H9 (cell line): ENCODE data around the gene SLC36A3. TPM values are rescaled to one million over a fixed set of nuclear protein-coding genes. Genes with fewer than 3 reads are reported as not detected.

ENCODE experiments used
- DNase-seq: peaks from one replicate; pipeline ENCODE4 v3.0.0-alpha.2; 2017
- H2AFZ ChIP-seq: one replicate; pipeline ENCODE4 v1.6.1; 2013; ENCODE audit warnings: mild to moderate bottlenecking, low read length, control low read depth, moderate library complexity
- H2AK5ac ChIP-seq: 2 replicates; pipeline ENCODE4 v1.6.1; 2013; ENCODE audit warnings: low read length, control low read depth, mixed read lengths; ENCODE audit not compliant: insufficient read length
- H2BK120ac ChIP-seq: one replicate; pipeline ENCODE4 v1.6.1; 2013; ENCODE audit warnings: low read depth, mild to moderate bottlenecking, low read length, control low read depth, inconsistent platforms; ENCODE audit not compliant: poor library complexity, severe bottlenecking
- H2BK12ac ChIP-seq: 2 replicates; pipeline ENCODE4 v1.6.1; 2013; ENCODE audit warnings: low read length, control low read depth, mixed read lengths, low read depth; ENCODE audit not compliant: insufficient read length
- H2BK15ac ChIP-seq: 2 replicates; pipeline ENCODE4 v1.6.1; 2013; ENCODE audit warnings: low read depth, low read length, control low read depth
- H2BK20ac ChIP-seq: one replicate; pipeline ENCODE4 v1.6.1; 2013; ENCODE audit warnings: low read depth, mild to moderate bottlenecking, low read length, control low read depth, inconsistent platforms; ENCODE audit not compliant: poor library complexity, severe bottlenecking
- H2BK5ac ChIP-seq: 2 replicates; pipeline ENCODE4 v1.6.1; 2013; ENCODE audit warnings: low read length, control low read depth, mixed read lengths; ENCODE audit not compliant: insufficient read length
- H3K14ac ChIP-seq: 2 replicates; pipeline ENCODE4 v1.6.1; 2013; ENCODE audit warnings: low read length, control low read depth; ENCODE audit not compliant: insufficient read depth
- H3K18ac ChIP-seq: 2 replicates; pipeline ENCODE4 v1.6.1; 2013; ENCODE audit warnings: low read depth, mild to moderate bottlenecking, mixed read lengths, low read length, control low read depth; ENCODE audit not compliant: insufficient read length
- H3K23ac ChIP-seq: 2 replicates; pipeline ENCODE4 v1.6.1; 2013; ENCODE audit warnings: low read length, control low read depth, mixed read lengths, low read depth; ENCODE audit not compliant: insufficient read length
- H3K23me2 ChIP-seq: 2 replicates; pipeline ENCODE4 v1.6.1; 2013; ENCODE audit warnings: low read depth, mild to moderate bottlenecking, mixed read lengths, low read length, control low read depth; ENCODE audit not compliant: insufficient read length, poor library complexity, severe bottlenecking
- H3K27ac ChIP-seq: 2 replicates; pipeline ENCODE4 v1.5.1; 2013; ENCODE audit warnings: low read length, control low read depth, mixed read lengths, low read depth; ENCODE audit not compliant: insufficient read length
- H3K27me3 ChIP-seq: 2 replicates; pipeline ENCODE4 v1.6.1; 2013; ENCODE audit warnings: low read length, control low read depth, inconsistent platforms; ENCODE audit not compliant: insufficient read depth
- H3K4ac ChIP-seq: 2 replicates; pipeline ENCODE4 v1.6.1; 2013; ENCODE audit warnings: low read depth, mild to moderate bottlenecking, control low read depth, inconsistent platforms, low read length, moderate library complexity
- H3K4me1 ChIP-seq: 2 replicates; pipeline ENCODE4 v1.6.1; 2013; ENCODE audit warnings: low read length, control low read depth, inconsistent platforms; ENCODE audit not compliant: insufficient read depth
- H3K4me2 ChIP-seq: 2 replicates; pipeline ENCODE4 v1.6.1; 2013; ENCODE audit warnings: low read length, control low read depth, mixed read lengths; ENCODE audit not compliant: insufficient read length, insufficient read depth
- H3K56ac ChIP-seq: 2 replicates; pipeline ENCODE4 v1.6.1; 2013; ENCODE audit warnings: low read depth, mild to moderate bottlenecking, mixed read lengths, low read length, control low read depth; ENCODE audit not compliant: insufficient read length
- H3K79me1 ChIP-seq: 2 replicates; pipeline ENCODE4 v1.6.1; 2013; ENCODE audit warnings: low read depth, mild to moderate bottlenecking, moderate library complexity, low read length, control low read depth, inconsistent platforms; ENCODE audit not compliant: insufficient read depth, poor library complexity, severe bottlenecking
- H3K79me2 ChIP-seq: 2 replicates; pipeline ENCODE4 v1.6.1; 2013; ENCODE audit warnings: low read length, control low read depth, inconsistent platforms; ENCODE audit not compliant: insufficient read depth
- H3K9ac ChIP-seq: 2 replicates; pipeline ENCODE4 v1.6.1; 2013; ENCODE audit warnings: low read length, control low read depth, mixed read lengths; ENCODE audit not compliant: insufficient read length; ENCODE audit errors: extremely low read depth
- H3K9me3 ChIP-seq: one replicate; pipeline ENCODE4 v1.6.1; 2013; ENCODE audit warnings: low read depth, low read length, inconsistent platforms; ENCODE audit not compliant: control insufficient read depth
- H3T11ph ChIP-seq: one replicate; pipeline ENCODE4 v1.6.1; 2013; ENCODE audit warnings: mild to moderate bottlenecking, low read length, control low read depth, inconsistent platforms
- H4K20me1 ChIP-seq: one replicate; pipeline ENCODE4 v1.6.1; 2013; ENCODE audit not compliant: control insufficient read depth, insufficient read length, insufficient read depth
- H4K5ac ChIP-seq: 2 replicates; pipeline ENCODE4 v1.6.1; 2013; ENCODE audit warnings: low read depth, mild to moderate bottlenecking, mixed read lengths, low read length, control low read depth; ENCODE audit not compliant: insufficient read length
- H4K8ac ChIP-seq: replicated peaks from 2 replicates; pipeline ENCODE4 v1.6.1; 2013; ENCODE audit warnings: low read length, control low read depth, mixed read lengths, low read depth; ENCODE audit not compliant: insufficient read length
- H4K91ac ChIP-seq: 2 replicates; pipeline ENCODE4 v1.6.1; 2013; ENCODE audit warnings: low read depth, mild to moderate bottlenecking, moderate library complexity, mixed read lengths, low read length, control low read depth; ENCODE audit not compliant: insufficient read length
- H3K27ac Mint-ChIP-seq, 3 experiments: 2 replicates in 2 of 3; 3 replicates in 1 of 3; pipeline ENCODE4 v1.8.0; 2020 to 2021; ENCODE audit warnings: mixed read lengths in 3 of 3, mild to moderate bottlenecking in 1 of 3, moderate library complexity in 1 of 3
- H3K27me3 Mint-ChIP-seq: 2 replicates; pipeline ENCODE4 v1.8.0; 2021; ENCODE audit warnings: low read depth, mild to moderate bottlenecking, moderate library complexity, mixed read lengths
- H3K36me3 Mint-ChIP-seq, 3 experiments: 2 replicates in 2 of 3; 3 replicates in 1 of 3; pipeline ENCODE4 v1.8.0; 2020 to 2021; ENCODE audit warnings: low read depth in 3 of 3, mixed read lengths in 3 of 3; ENCODE audit not compliant: insufficient read depth in 1 of 3
- H3K4me1 Mint-ChIP-seq, 2 experiments: 2 replicates each; pipeline ENCODE4 v1.8.0; 2020; ENCODE audit warnings: mixed read lengths in 2 of 2
- H3K4me3 Mint-ChIP-seq, 2 experiments: 2 replicates in 1 of 2; 3 replicates in 1 of 2; pipeline ENCODE4 v1.8.0; 2020 to 2021; ENCODE audit warnings: mild to moderate bottlenecking in 2 of 2, mixed read lengths in 2 of 2, moderate library complexity in 1 of 2
- H3K9me3 Mint-ChIP-seq, 2 experiments: 2 replicates in 1 of 2; 3 replicates in 1 of 2; pipeline ENCODE4 v1.8.0; 2020; ENCODE audit warnings: mild to moderate bottlenecking in 2 of 2, mixed read lengths in 2 of 2, moderate library complexity in 1 of 2
- WGBS: extraction: QIAGEN DNeasy Blood & Tissue Kit; methylation state at CpG from one replicate; pipeline ENCODE4 v1.1.7; 2013; ENCODE audit warnings: missing lambda C conversion rate, low lambda C conversion rate, mixed read lengths; ENCODE audit not compliant: insufficient read length; ENCODE audit errors: extremely low coverage; 5-methylcytosine and 5-hydroxymethylcytosine counted together
- total RNA-seq: library from RNA; stranded (reverse); gene quantifications from 2 replicates; pipeline ENCODE4 v1.2.1, GENCODE V29; 2021
- TF ChIP-seq, protein P1 (sequence below): fragments of 200-600 bp; sonication (generic); conservative IDR thresholded peaks from 3 replicates; pipeline ENCODE4 v1.8.0; 2021; ENCODE audit warnings: antibody characterized with exemption, mild to moderate bottlenecking

SLC36A3 gene
- total RNA-seq, 1 experiment from 2014 or later = not detected

DNA sequence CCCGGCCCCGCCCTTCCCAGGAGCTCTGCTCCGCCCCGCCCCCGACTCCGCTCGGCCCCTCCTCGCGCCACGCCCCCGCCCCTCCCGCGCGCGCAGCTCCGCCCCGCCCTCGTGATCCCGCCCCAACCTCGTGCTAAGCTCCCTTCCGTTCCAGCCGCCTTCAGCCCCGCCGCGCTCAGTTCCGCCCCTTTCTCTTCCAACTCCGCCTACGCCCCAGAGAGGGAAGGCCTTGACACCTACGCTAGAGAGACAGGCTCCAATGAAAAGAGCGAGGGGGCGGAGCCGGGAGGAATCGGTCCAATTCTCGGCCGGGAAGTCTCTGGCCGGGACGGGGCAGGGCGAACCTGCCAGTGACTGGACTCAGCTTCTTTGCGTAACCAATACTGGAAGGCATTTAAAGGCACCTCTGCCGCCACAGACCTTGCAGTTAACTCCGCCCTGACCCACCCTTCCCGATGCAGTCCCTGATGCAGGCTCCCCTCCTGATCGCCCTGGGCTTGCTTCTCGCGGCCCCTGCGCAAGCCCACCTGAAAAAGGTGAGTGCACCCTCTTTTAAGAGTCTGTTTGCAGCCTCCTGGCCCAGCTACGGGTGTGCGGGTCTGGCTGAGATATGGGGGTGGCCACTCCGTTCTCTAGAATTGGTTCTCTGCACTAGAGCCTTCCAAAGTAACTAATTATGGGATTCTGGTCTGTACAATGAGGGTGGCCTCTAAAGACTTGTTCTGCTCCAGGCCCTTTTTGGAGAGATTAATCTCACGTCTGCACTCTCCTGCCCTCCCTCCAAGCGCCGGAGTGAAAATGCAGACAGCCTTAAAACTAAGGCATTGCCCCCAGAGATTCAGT, 50.6 kb downstream of the SLC36A3 start, which contains the start of gene GM2A:
Gene GM2A, plus strand, starts transcription at position 424 of the 843 bp plus-strand sequence. Its CDS starts 32 bp downstream, at position 456.
- H4K5ac ChIP-seq = no peak within 1 kb of the TSS

More for the DNA sequence above, 50.6 kb downstream of the SLC36A3 start, which contains the start of gene GM2A:
- H3K9me3 Mint-ChIP-seq = no peaks in the 10 kb centered on the region
- Histone ChIP-seq H3K9me3 (no peaks in the 10 kb centered on the region), H3T11ph (no peak within 1 kb of the TSS), H3K9ac (peak within 1 kb of the TSS; percentile 65), H4K91ac (no peak within 1 kb of the TSS), H3K4me1 (peaks cover 3% of the 10 kb centered on the region; the same call in 1 of the 2 replicates), H4K8ac (no peak within 1 kb of the TSS), H2BK5ac (no peak within 1 kb of the TSS), H3K23ac (no peak within 1 kb of the TSS), H3K4ac (no peak within 1 kb of the TSS), H2AK5ac (no peak within 1 kb of the TSS), H3K79me1 (no peaks in the 10 kb centered on the region), H2AFZ (peak within 1 kb of the TSS; percentile 58), H2BK15ac (no peak within 1 kb of the TSS), H3K18ac (peak within 1 kb of the TSS; percentile 30), H3K79me2 (no peaks in the 10 kb centered on the region; the same call in 1 of the 2 replicates), H2BK120ac (no peak within 1 kb of the TSS), H3K56ac (no peak within 1 kb of the TSS), H2BK12ac (no peak within 1 kb of the TSS), H4K20me1 (no peaks in the 10 kb centered on the region), H3K27me3 (no peaks in the 10 kb centered on the region), H3K4me2 (peak within 1 kb of the TSS; percentile 82), H2BK20ac (no peak within 1 kb of the TSS), H3K14ac (no peak within 1 kb of the TSS), H3K23me2 (peaks cover 9% of the 10 kb centered on the region), H3K27ac (no peak within 1 kb of the TSS)
- TF ChIP-seq, protein P1, sequence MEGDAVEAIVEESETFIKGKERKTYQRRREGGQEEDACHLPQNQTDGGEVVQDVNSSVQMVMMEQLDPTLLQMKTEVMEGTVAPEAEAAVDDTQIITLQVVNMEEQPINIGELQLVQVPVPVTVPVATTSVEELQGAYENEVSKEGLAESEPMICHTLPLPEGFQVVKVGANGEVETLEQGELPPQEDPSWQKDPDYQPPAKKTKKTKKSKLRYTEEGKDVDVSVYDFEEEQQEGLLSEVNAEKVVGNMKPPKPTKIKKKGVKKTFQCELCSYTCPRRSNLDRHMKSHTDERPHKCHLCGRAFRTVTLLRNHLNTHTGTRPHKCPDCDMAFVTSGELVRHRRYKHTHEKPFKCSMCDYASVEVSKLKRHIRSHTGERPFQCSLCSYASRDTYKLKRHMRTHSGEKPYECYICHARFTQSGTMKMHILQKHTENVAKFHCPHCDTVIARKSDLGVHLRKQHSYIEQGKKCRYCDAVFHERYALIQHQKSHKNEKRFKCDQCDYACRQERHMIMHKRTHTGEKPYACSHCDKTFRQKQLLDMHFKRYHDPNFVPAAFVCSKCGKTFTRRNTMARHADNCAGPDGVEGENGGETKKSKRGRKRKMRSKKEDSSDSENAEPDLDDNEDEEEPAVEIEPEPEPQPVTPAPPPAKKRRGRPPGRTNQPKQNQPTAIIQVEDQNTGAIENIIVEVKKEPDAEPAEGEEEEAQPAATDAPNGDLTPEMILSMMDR = no peak
- peak; percentile 100 for DNase-seq
- H3K4me1 Mint-ChIP-seq = peaks cover 37 to 38% of the 10 kb centered on the region in 2 experiments
- peak within 1 kb of the TSS; percentile 73 to 95 (median 94) for H3K27ac Mint-ChIP-seq
- H3K36me3 Mint-ChIP-seq = no peaks in the 10 kb centered on the region; a peak in 1 of 7 replicates
- peak within 1 kb of the TSS; percentile 83 to 84 for H3K4me3 Mint-ChIP-seq
- H3K27me3 Mint-ChIP-seq = no peaks in the 10 kb centered on the region
- WGBS = no CpG with 5 or more reads among the region's 52 CpGs
